Gastrocnemius medialis (tissue), 4 donors: ENCODE results near the gene OR2L13. TPM values are rescaled to one million over a fixed set of nuclear protein-coding genes. Genes with fewer than 3 reads are reported as not detected.

Experiments used
- ATAC-seq, 2 donors: fragments of 150-250 bp; one replicate each; pipeline ENCODE4 v1.9.1; 2016
- DNase-seq, 2 donors: peaks; one replicate each; pipeline ENCODE4 v3.0.0-alpha.2; 2019
- H3K27ac ChIP-seq, 4 donors: fragments of 200-600 bp; sonication (generic); 1 replicate in 1 of 4; 2 replicates in 3 of 4; pipeline ENCODE4 v1.5.1; 2016 to 2018; ENCODE audit warnings: mild to moderate bottlenecking in 2 of 4, moderate library complexity in 1 of 4
- H3K27me3 ChIP-seq, 3 donors: fragments of 200-600 bp; sonication (generic) in 2 of 3; 1 replicate in 1 of 3; 2 replicates in 2 of 3; pipeline versions ENCODE4 v1.5.1 to v1.6.0; 2016 to 2019; ENCODE audit warnings: mild to moderate bottlenecking in 1 of 3, moderate library complexity in 1 of 3
- H3K36me3 ChIP-seq, 2 donors: fragments of 200-600 bp; sonication (generic) in 1 of 2; one replicate each; pipeline ENCODE4 v1.5.1; 2017 to 2018
- H3K4me1 ChIP-seq, 2 donors: fragments of 200-600 bp; sonication (generic) in 1 of 2; one replicate each; pipeline ENCODE4 v1.5.1; 2016 to 2017; ENCODE audit warnings: mild to moderate bottlenecking in 2 of 2
- H3K4me3 ChIP-seq, 4 donors: fragments of 200-600 bp; sonication (generic) in 3 of 4; 1 replicate in 1 of 4; 2 replicates in 3 of 4; pipeline ENCODE4 v1.5.1; 2016 to 2019; ENCODE audit warnings: mild to moderate bottlenecking in 2 of 4
- H3K9me3 ChIP-seq, 3 donors: fragments of 200-600 bp; sonication (generic) in 2 of 3; 1 replicate in 1 of 3; 2 replicates in 2 of 3; pipeline ENCODE4 v1.5.1; 2016 to 2019
- POLR2A ChIP-seq, 2 donors: fragments of 450-650 bp; IDR thresholded peaks; one replicate each; pipeline ENCODE4 v1.6.1; 2017; ENCODE audit warnings: antibody characterized with exemption in 2 of 2, mild to moderate bottlenecking in 2 of 2, moderate library complexity in 2 of 2
- in situ Hi-C, 4 donors: fragments of 200-750 bp; cut with MboI; loops; one replicate each; pipeline versions ENCODE4 v1.15.0 to v1.8.0; 2017; ENCODE audit warnings: low sequenced_read_pairs in 4 of 4
- intact Hi-C: fragments of 100-400 bp; cut with DNase I; formaldehyde crosslinking; loops from one replicate; pipeline ENCODE4 v1.15.1; 2023; ENCODE audit warnings: low total_unique reads
- total RNA-seq, 4 donors: library from RNA; depleted of rRNA; stranded (reverse); fragments of >200 nt; gene quantifications; one replicate each; pipeline versions ENCODE4 v1.1.0 to v1.2.3, GENCODE V29; 2016
- TF ChIP-seq, protein P1 (sequence below), 5 experiments: fragments of 450-650 bp in 3 of 5; fragments of 200-600 bp in 2 of 5; sonication (generic) in 2 of 5; IDR thresholded peaks in 4 of 5; conservative IDR thresholded peaks in 1 of 5; 1 replicate in 4 of 5; 2 replicates in 1 of 5; pipeline ENCODE4 v1.5.1; 2016 to 2019; ENCODE audit warnings: antibody characterized with exemption in 5 of 5, mild to moderate bottlenecking in 3 of 5, moderate library complexity in 3 of 5

The OR2L13 gene, protein sequence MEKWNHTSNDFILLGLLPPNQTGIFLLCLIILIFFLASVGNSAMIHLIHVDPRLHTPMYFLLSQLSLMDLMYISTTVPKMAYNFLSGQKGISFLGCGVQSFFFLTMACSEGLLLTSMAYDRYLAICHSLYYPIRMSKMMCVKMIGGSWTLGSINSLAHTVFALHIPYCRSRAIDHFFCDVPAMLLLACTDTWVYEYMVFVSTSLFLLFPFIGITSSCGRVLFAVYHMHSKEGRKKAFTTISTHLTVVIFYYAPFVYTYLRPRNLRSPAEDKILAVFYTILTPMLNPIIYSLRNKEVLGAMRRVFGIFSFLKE
- not detected for total RNA-seq

- TF ChIP-seq POLR2A (IDR thresholded peaks at IDR 0.05), result no peak
- TF ChIP-seq, protein P1, sequence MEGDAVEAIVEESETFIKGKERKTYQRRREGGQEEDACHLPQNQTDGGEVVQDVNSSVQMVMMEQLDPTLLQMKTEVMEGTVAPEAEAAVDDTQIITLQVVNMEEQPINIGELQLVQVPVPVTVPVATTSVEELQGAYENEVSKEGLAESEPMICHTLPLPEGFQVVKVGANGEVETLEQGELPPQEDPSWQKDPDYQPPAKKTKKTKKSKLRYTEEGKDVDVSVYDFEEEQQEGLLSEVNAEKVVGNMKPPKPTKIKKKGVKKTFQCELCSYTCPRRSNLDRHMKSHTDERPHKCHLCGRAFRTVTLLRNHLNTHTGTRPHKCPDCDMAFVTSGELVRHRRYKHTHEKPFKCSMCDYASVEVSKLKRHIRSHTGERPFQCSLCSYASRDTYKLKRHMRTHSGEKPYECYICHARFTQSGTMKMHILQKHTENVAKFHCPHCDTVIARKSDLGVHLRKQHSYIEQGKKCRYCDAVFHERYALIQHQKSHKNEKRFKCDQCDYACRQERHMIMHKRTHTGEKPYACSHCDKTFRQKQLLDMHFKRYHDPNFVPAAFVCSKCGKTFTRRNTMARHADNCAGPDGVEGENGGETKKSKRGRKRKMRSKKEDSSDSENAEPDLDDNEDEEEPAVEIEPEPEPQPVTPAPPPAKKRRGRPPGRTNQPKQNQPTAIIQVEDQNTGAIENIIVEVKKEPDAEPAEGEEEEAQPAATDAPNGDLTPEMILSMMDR (IDR thresholded peaks at IDR 0.05 in 4 of 5, conservative IDR thresholded peaks at IDR 0.05 in 1 of 5), result no peak
- Histone ChIP-seq H3K9me3 (no peaks in the 10 kb centered on the region), H3K4me3 (no peak within 1 kb of the TSS), H3K36me3 (no peaks in the 10 kb centered on the region), H3K27me3 (no peaks in the 10 kb centered on the region), H3K27ac (no peak within 1 kb of the TSS), H3K4me1 (no peaks in the 10 kb centered on the region)
- in situ Hi-C loops (no loop called here), intact Hi-C loops (no loop called here)
- DNase-seq, result no peak
- no peak for ATAC-seq
Measured at GRCh38 chr1:248094884-248095283, at the start of gene OR2L13. OR2L13 (plus strand) TSS chr1:248095184; CDS start chr1:248099376, 4,192 bp downstream.

DNA sequence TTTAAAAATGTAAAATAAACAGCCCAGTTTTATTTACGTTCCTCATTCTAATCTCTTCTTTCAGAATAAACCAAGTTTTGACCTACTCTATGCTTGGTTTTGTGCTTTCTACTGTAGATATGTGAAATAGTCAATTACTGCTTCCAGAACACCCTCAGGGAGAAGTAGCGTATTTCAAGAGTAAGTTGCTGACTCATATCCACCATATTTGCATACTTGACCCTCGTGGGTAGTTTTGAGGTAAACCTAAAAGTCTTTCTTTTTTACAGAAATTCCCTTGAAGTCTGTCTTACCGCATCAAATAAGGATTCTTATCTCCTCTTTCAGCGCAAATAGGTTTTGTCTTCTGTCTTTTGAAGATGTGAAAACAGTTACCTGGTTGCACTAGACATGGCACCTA is 49.8 kb upstream of the OR2L13 start:
- Histone ChIP-seq H3K36me3 (no peaks in the 10 kb centered on the region), H3K27me3 (no peaks in the 10 kb centered on the region), H3K4me1 (no peaks in the 10 kb centered on the region), H3K9me3 (no peaks in the 10 kb centered on the region), H3K4me3 (no peak overlapping the region), H3K27ac (no peak overlapping the region)
- intact Hi-C loops, result no loop called here
- in situ Hi-C loops, result no loop called here
- ATAC-seq (no peak), DNase-seq (no peak)
- TF ChIP-seq, protein P1 (IDR thresholded peaks at IDR 0.05 in 4 of 5, conservative IDR thresholded peaks at IDR 0.05 in 1 of 5), result no peak
- TF ChIP-seq POLR2A (IDR thresholded peaks at IDR 0.05), result no peak

- intact Hi-C loops, result no loop called here
- no peak within 1 kb of the TSS for H3K27ac ChIP-seq
- no peaks in the 10 kb centered on the region for H3K9me3 ChIP-seq
- TF ChIP-seq, protein P1 (IDR thresholded peaks at IDR 0.05 in 4 of 5, conservative IDR thresholded peaks at IDR 0.05 in 1 of 5), result no peak
- H3K27me3 ChIP-seq, result no peaks in the 10 kb centered on the region
- DNase-seq (no peak), ATAC-seq (no peak)
- H3K4me3 ChIP-seq, result no peak within 1 kb of the TSS
- in situ Hi-C loops, result no loop called here
- H3K4me1 ChIP-seq, result no peaks in the 10 kb centered on the region
- H3K36me3 ChIP-seq, result no peaks in the 10 kb centered on the region
Measured at GRCh38 chr1:248046536-248046935, 48.4 kb upstream of the OR2L13 start, which contains the start of gene OR2L3. OR2L3 (plus strand) TSS chr1:248046836; CDS start chr1:248060682, 13,846 bp downstream.

GRCh38 chr1:248047008-248047407 is 48.0 kb upstream of the OR2L13 start:
- no peaks in the 10 kb centered on the region for H3K36me3 ChIP-seq
- in situ Hi-C loops, result no loop called here

More at GRCh38 chr1:248047008-248047407, 48.0 kb upstream of the OR2L13 start:
- TF ChIP-seq POLR2A (IDR thresholded peaks at IDR 0.05), result no peak
- TF ChIP-seq, protein P1 (IDR thresholded peaks at IDR 0.05 in 4 of 5, conservative IDR thresholded peaks at IDR 0.05 in 1 of 5), result no peak
- no peak overlapping the region for H3K4me3 ChIP-seq
- intact Hi-C loops, result no loop called here
- H3K9me3 ChIP-seq, result no peaks in the 10 kb centered on the region
- no peaks in the 10 kb centered on the region for H3K27me3 ChIP-seq
- no peak overlapping the region for H3K27ac ChIP-seq
- DNase-seq (no peak), ATAC-seq (no peak)
- H3K4me1 ChIP-seq, result no peaks in the 10 kb centered on the region
